Fibroblast of lung (primary cell): ENCODE data around the gene ZNF775. TPM values are rescaled to one million over a fixed set of nuclear protein-coding genes. Genes with fewer than 3 reads are reported as not detected.

Source experiments
- DNase-seq, 2 donors: peaks; one replicate each; pipeline versions ENCODE4 v3.0.0 to v3.0.0-alpha.2; 2010; ENCODE audit warnings: low read depth in 2 of 2
- H2AFZ ChIP-seq: 2 replicates; pipeline ENCODE4 v1.5.1; 2012; ENCODE audit warnings: low read length, control low read depth, inconsistent platforms
- H3K27ac ChIP-seq: 2 replicates; pipeline ENCODE4 v1.5.1; 2011; ENCODE audit warnings: low read length, control low read depth; ENCODE audit not compliant: insufficient read depth
- H3K27me3 ChIP-seq: 2 replicates; pipeline ENCODE4 v1.5.1; 2011; ENCODE audit warnings: mild to moderate bottlenecking, low read length; ENCODE audit not compliant: control insufficient read depth, insufficient read depth
- H3K36me3 ChIP-seq: 2 replicates; pipeline ENCODE4 v1.5.1; 2011; ENCODE audit warnings: low read length; ENCODE audit not compliant: control insufficient read depth, insufficient read depth
- H3K4me1 ChIP-seq: 2 replicates; pipeline ENCODE4 v1.5.1; 2011; ENCODE audit warnings: low read length; ENCODE audit not compliant: control insufficient read depth, insufficient read depth; ENCODE audit errors: extremely low read depth
- H3K4me2 ChIP-seq: 2 replicates; pipeline ENCODE4 v1.5.1; 2011; ENCODE audit warnings: low read length, control low read depth; ENCODE audit not compliant: insufficient read depth; ENCODE audit errors: extremely low read depth
- H3K4me3 ChIP-seq, 4 experiments: fragments of 200-600 bp in 1 of 4; sonication (generic) in 1 of 4; replicated peaks in 1 of 4; 2 replicates each; pipeline ENCODE4 v1.5.1; 2011 to 2016; ENCODE audit warnings: low read length in 4 of 4, low read depth in 3 of 4, mild to moderate bottlenecking in 3 of 4, control low read depth in 2 of 4, inconsistent platforms in 1 of 4, mixed read lengths in 1 of 4; ENCODE audit not compliant: insufficient read depth in 1 of 4; ENCODE audit errors: control extremely low read depth in 1 of 4
- H3K79me2 ChIP-seq: 2 replicates; pipeline ENCODE4 v1.5.1; 2012; ENCODE audit warnings: mild to moderate bottlenecking, low read length, inconsistent platforms; ENCODE audit not compliant: control insufficient read depth, insufficient read depth
- H3K9ac ChIP-seq: 2 replicates; pipeline ENCODE4 v1.5.1; 2011; ENCODE audit warnings: mild to moderate bottlenecking, low read length, control low read depth; ENCODE audit not compliant: insufficient read depth
- H3K9me3 ChIP-seq: 2 replicates; pipeline ENCODE4 v1.5.1; 2012; ENCODE audit warnings: low read depth, low read length; ENCODE audit not compliant: control insufficient read depth, insufficient read depth
- H4K20me1 ChIP-seq: 2 replicates; pipeline ENCODE4 v1.5.1; 2011; ENCODE audit warnings: low read length; ENCODE audit not compliant: control insufficient read depth, insufficient read depth; ENCODE audit errors: extremely low read depth
- EZH2 ChIP-seq: IDR thresholded peaks from 2 replicates; pipeline ENCODE4 v1.5.1; 2012; ENCODE audit warnings: low read length, control low read depth, mild to moderate bottlenecking; ENCODE audit errors: missing control alignments
- polyA plus RNA-seq, 2 donors: library from polyadenylated mRNA; depleted of rRNA in 1 of 2; stranded (reverse) in 1 of 2; unstranded in 1 of 2; fragments of >200 nt; gene quantifications; 2 replicates each; pipeline ENCODE4 v1.2.1, GENCODE V29; 2011 to 2012; ENCODE audit warnings: missing spikeins in 1 of 2
- total RNA-seq: library from RNA; depleted of rRNA; stranded (reverse); fragments of >200 nt; gene quantifications from 2 replicates; pipeline ENCODE4 v1.2.1, GENCODE V29; 2014
- TF ChIP-seq, protein P1 (sequence below), 2 donors: IDR thresholded peaks in 1 of 2; conservative IDR thresholded peaks in 1 of 2; 1 replicate in 1 of 2; 2 replicates in 1 of 2; pipeline ENCODE4 v1.5.1; 2011 to 2012; ENCODE audit warnings: low read length in 2 of 2, control low read depth in 1 of 2, inconsistent platforms in 1 of 2, low read depth in 1 of 2, mild to moderate bottlenecking in 1 of 2

The ZNF775 gene
- total and polyA plus RNA-seq, 2 donors (not counting 1 experiment from before 2014, with no cell fraction given), result 1.2 to 9.6 TPM

DNA sequence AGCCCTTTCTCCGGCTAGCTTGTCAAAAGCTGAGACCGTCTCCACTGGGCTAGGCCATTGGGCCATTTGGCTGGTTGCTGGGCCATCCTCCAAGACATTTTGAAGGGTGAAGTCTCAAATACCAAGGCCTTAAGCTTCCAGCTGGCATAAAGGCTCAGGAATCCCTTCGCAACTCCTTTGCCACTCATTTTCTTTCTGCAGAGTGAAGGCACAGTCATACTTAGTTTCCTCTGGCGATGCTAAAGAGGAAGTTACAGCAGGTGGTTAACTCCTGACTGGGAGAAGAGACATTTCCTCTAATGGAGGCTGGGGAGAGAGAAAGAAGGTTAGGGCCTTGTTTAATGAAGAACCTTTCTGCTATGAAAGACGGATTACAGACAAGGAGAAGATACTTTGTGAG lies 15.3 kb upstream of the ZNF775 start:
- Histone ChIP-seq H3K36me3 (no peaks in the 10 kb centered on the region), H3K9me3 (no peaks in the 10 kb centered on the region), H2AFZ (no peak overlapping the region), H3K27ac (no peak overlapping the region), H3K9ac (no peak overlapping the region), H3K79me2 (peaks cover under 1% of the 10 kb centered on the region), H3K4me3 (no peak overlapping the region), H3K4me1 (no peaks in the 10 kb centered on the region), H3K4me2 (no peak overlapping the region), H3K27me3 (no peaks in the 10 kb centered on the region), H4K20me1 (no peaks in the 10 kb centered on the region)
- no peak for TF ChIP-seq EZH2
- TF ChIP-seq, protein P1, sequence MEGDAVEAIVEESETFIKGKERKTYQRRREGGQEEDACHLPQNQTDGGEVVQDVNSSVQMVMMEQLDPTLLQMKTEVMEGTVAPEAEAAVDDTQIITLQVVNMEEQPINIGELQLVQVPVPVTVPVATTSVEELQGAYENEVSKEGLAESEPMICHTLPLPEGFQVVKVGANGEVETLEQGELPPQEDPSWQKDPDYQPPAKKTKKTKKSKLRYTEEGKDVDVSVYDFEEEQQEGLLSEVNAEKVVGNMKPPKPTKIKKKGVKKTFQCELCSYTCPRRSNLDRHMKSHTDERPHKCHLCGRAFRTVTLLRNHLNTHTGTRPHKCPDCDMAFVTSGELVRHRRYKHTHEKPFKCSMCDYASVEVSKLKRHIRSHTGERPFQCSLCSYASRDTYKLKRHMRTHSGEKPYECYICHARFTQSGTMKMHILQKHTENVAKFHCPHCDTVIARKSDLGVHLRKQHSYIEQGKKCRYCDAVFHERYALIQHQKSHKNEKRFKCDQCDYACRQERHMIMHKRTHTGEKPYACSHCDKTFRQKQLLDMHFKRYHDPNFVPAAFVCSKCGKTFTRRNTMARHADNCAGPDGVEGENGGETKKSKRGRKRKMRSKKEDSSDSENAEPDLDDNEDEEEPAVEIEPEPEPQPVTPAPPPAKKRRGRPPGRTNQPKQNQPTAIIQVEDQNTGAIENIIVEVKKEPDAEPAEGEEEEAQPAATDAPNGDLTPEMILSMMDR (conservative IDR thresholded peaks at IDR 0.05 in 1 of 2, IDR thresholded peaks at IDR 0.05 in 1 of 2; ENCODE audit: low read depth in 1 of 2, low read length in 2 of 2), result no peak
- no peak for DNase-seq

DNA sequence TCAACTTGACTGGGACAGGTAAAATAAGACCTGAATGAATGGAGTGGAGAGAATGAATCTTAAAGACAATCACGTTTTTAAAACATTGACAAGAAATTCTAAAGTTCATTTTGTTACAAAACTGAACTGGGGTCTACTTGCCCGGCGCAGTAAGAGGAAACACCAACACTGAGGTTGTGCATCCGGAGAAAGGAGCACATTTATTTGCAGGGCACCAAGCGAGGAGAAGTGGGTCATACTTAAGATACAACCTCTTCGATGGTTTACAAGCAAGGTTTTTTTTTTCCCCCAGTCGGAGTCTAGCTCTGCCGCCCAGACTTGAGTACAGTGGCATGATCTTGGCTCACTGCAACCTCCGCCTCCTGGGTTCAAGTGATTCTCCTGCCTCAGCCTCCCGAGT lies 13.9 kb upstream of the ZNF775 start:
- no peaks in the 10 kb centered on the region for H3K27me3 ChIP-seq
- DNase-seq, result no peak
- H3K4me2 ChIP-seq, result no peak overlapping the region
- no peaks in the 10 kb centered on the region for H3K9me3 ChIP-seq
- TF ChIP-seq EZH2, result no peak
- no peak overlapping the region for H2AFZ ChIP-seq
- peaks cover 14% of the 10 kb centered on the region for H3K79me2 ChIP-seq
- no peak overlapping the region for H3K27ac ChIP-seq
- H3K9ac ChIP-seq, result no peak overlapping the region
- no peaks in the 10 kb centered on the region for H3K36me3 ChIP-seq
- H4K20me1 ChIP-seq, result no peaks in the 10 kb centered on the region
- H3K4me3 ChIP-seq, result no peak overlapping the region
- peaks cover 2% of the 10 kb centered on the region for H3K4me1 ChIP-seq

DNA sequence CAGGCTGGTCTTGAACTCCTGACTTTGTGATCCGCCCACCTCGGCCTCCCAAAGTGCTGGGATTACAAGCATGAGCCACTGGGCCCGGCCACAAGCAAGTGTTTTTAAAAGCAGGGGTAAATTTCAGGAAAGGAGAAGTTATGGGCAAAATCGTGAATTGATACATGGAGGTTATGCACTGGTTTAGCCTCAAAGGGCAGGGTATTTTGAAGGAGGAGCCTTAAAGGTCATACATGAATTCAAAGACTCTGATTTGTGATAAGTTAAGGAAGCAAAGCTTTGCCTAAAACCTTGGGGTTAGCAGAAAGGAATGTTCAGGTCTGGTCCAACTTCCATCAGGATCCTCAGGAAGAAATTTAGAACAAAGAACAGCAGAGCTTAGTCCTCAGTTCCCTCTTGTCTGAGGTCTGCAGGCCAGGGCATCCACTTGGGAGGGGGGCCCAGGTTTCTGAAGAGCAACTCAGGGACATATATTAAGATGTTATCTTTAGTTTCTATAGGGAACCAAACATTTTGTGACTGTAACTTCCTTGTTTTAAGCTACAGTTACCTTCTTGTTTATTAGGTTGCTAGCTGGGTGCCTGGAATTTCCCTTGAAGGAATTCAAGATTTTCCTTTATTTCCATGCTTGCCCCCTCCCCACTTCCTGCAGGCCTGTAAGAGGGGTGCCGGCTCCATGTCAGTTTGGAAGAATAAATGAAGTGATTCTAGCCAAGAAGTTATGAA lies 13.3 kb upstream of the ZNF775 start:
- no peaks in the 10 kb centered on the region for H3K36me3 ChIP-seq
- H3K27me3 ChIP-seq, result no peaks in the 10 kb centered on the region
- peaks cover 8% of the 10 kb centered on the region for H3K4me1 ChIP-seq
- peaks cover 20% of the 10 kb centered on the region for H3K79me2 ChIP-seq
- no peak for DNase-seq
- H2AFZ ChIP-seq, result no peak overlapping the region
- H3K27ac ChIP-seq, result no peak overlapping the region
- no peak overlapping the region for H3K4me2 ChIP-seq
- TF ChIP-seq, protein P1 (conservative IDR thresholded peaks at IDR 0.05 in 1 of 2, IDR thresholded peaks at IDR 0.05 in 1 of 2; ENCODE audit: low read depth in 1 of 2, low read length in 2 of 2), result no peak
- TF ChIP-seq EZH2, result no peak
- no peak overlapping the region for H3K9ac ChIP-seq
- no peak overlapping the region for H3K4me3 ChIP-seq
- H3K9me3 ChIP-seq, result no peaks in the 10 kb centered on the region
- H4K20me1 ChIP-seq, result no peaks in the 10 kb centered on the region
